HG03095 (cell line): Measurements from ENCODE around the gene HADHA.

Source experiments
- ATAC-seq: cut with Tn5 transposase; IDR thresholded peaks from one replicate; pipeline ENCODE4 v1.9.1; 2021; ENCODE audit warnings: moderate library complexity; ENCODE audit not compliant: unreplicated experiment

The HADHA gene

DNA sequence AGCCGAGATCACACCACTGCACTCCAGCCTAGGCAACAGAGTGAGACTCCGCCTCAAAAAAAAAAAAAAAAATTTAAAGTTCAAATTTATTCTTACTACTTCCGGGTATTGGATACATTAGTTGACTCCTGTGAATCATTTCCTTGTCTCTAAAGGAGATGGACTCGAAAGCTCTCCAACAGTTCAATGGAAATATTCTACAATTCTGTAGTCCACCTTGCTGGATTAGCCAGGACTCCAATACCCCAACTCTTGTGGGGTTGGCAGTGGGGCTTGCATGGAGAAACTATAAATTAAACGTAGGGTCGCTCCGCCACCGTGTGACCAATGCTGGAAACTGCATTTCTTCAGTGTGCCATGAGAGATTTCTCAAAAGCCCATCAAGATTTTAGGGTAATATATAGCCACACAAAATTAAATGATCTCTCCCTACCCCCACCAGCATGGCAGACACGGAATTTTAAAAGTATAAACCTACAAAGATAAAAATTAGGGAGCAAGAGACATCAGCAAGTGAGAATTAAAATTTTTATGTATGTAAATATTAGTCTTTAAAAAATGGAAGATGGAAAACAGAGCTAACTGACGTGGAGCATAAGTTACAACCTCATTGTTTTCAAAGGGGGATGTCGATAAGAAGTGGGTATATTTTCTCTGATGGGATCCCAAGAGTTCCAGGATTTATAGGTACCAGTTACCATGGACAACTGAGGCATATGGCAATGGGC lies 99.3 kb downstream of the HADHA start:
- no peak for ATAC-seq

DNA sequence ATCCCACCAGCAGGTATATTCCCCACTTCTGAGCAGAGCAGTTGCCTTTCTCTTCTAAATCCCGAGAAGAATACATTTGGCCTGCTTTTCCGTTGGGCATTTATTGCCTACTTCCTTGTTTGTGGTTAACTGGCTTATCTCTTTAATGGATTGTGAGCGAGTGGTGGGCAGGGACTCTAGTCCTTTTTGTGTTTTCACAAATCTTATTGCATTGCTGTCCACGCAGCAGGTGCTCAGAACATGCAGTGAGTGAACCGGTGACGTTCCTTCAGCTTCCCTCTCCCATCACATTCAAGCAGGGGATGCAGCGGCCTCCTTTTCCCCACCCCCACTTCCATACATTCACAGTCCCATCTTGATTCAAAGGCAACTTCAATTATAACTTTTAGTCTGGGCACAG lies 100.4 kb downstream of the HADHA start:
- no peak for ATAC-seq

DNA sequence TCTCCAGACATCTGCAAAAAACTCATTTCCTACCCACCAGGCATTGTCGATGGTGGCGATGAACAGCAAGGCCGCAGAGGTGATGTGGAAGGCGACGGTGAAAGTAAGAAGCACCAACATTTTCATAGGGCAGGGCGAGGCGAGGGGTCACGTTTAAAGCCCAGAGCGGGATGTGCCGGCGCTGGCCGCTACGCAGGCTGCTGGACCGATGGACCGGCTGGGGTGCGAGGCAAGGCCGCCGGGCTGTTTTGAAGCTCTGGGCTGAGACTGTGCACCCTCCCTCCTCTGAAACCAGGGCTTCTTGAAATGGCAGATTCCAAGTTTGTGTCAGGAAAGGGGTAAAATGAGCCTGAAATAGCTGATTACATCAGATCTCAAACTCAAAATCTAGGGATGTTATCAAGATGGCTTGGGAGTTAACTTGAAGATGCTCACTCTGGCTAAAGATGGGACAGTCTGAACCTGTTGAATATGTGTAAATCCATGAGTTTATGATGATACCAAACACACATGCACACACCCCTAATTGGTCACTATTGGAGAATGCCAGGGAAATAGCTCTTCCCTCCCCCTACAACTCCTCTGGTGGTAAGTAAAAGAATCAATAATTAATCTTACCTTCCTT lies 103.2 kb downstream of the HADHA start:
- ATAC-seq = no peak
